Epithelial cell of esophagus (primary cell): Measurements from ENCODE around the gene KLK1.
"Not testable (repeated sequence)": the region's sequence is repeated elsewhere in the genome, so short reads cannot be mapped to it uniquely, and the experiment has no call there.

Experiments
- DNase-seq: peaks from one replicate; pipeline ENCODE4 v3.0.0; 2010; ENCODE audit warnings: low read depth
- H3K4me3 ChIP-seq: 2 replicates; pipeline ENCODE4 v1.5.1; 2011; ENCODE audit warnings: mild to moderate bottlenecking, low read length, control low read depth
- TF ChIP-seq, protein P1 (sequence below): IDR thresholded peaks from 2 replicates; pipeline ENCODE4 v1.5.1; 2011; ENCODE audit warnings: low read depth, mild to moderate bottlenecking, low read length, control low read depth, inconsistent platforms; ENCODE audit not compliant: insufficient read depth; ENCODE audit errors: missing control alignments

Gene KLK1

GRCh38 chr19:50776131-50776530 lies 47.5 kb downstream of the KLK1 start:
- H3K4me3 ChIP-seq = no peak overlapping the region
- TF ChIP-seq, protein P1, sequence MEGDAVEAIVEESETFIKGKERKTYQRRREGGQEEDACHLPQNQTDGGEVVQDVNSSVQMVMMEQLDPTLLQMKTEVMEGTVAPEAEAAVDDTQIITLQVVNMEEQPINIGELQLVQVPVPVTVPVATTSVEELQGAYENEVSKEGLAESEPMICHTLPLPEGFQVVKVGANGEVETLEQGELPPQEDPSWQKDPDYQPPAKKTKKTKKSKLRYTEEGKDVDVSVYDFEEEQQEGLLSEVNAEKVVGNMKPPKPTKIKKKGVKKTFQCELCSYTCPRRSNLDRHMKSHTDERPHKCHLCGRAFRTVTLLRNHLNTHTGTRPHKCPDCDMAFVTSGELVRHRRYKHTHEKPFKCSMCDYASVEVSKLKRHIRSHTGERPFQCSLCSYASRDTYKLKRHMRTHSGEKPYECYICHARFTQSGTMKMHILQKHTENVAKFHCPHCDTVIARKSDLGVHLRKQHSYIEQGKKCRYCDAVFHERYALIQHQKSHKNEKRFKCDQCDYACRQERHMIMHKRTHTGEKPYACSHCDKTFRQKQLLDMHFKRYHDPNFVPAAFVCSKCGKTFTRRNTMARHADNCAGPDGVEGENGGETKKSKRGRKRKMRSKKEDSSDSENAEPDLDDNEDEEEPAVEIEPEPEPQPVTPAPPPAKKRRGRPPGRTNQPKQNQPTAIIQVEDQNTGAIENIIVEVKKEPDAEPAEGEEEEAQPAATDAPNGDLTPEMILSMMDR = no peak
- no peak for DNase-seq

DNA sequence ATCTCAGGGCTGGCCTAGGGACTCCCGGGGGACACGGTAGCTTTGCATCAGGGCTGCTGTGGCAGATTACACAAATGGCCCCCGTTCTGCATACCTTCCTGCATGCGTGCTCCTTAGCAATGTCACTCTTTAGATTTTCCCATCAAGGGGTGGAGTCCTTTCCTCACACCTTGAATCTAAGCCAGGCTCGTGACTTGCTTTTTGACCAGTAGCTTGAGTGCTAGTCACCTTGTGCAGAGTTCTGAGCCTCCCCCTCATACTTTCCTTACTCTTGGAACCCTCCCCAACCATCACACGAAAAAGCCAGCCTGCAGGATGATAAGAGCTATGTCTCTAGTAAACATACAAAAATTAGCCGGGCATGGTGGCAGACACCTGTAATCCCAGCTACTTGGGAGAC lies 50.1 kb downstream of the KLK1 start:
- not testable (repeated sequence) for DNase-seq, H3K4me3 ChIP-seq

DNA sequence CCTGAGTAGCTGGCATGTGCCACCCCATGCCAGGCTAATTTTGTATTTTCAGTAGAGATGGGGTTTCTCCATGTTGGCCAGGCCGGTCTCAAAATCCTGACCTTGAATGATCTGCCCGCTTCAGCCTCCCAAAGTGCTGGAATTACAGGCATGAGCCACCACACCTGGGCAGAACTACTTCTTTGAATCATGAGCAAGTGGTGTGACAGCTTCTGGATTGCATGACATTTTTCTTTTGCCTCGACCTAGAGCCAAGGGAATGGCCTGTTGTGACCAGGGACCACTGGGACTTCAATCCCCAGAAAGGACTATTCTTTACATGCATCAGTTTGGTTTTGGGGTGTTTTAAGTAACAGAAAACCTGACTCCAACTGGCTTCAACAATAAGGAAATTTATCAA lies 50.7 kb downstream of the KLK1 start:
- DNase-seq, H3K4me3 ChIP-seq: not testable (repeated sequence)

GRCh38 chr19:50772476-50772875 lies 51.1 kb downstream of the KLK1 start:
- no peak for DNase-seq
- TF ChIP-seq, protein P1 = no peak
- H3K4me3 ChIP-seq = no peak overlapping the region

- no peak overlapping the region for H3K4me3 ChIP-seq
- TF ChIP-seq, protein P1 = no peak
- DNase-seq = no peak
These were observed 52.7 kb downstream of the KLK1 start for GRCh38 chr19:50770888-50771287.

DNA sequence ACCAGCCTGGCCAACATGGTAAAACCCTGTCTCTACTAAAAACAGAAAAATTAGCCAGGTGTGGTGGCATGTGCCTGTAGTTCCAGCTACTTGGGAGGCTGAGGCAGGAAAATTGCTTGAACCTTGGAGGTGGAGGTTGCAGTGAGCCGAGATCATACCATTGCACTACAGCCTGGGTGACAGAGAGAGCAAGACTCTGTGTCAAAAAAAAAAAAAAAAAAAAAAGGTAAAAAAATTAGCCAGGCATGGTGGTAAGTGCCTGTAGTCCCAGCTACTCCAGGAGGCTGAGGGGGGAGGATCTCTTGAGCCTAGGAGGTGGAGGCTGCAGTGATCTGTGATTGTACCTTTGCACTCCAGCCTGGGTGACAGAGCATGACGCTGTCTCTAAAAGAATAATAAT lies 53.4 kb downstream of the KLK1 start, which contains the start of gene GPR32:
TSS of gene GPR32 (plus strand) at position 301 of the 400 bp plus-strand sequence. CDS start 137 bp downstream, outside the sequence.
- not testable (repeated sequence) for DNase-seq

More for the DNA sequence above, 53.4 kb downstream of the KLK1 start, which contains the start of gene GPR32:
- H3K4me3 ChIP-seq = not testable (repeated sequence)
